Mesenchymal stem cell (in vitro differentiated cells and primary cell): ENCODE data around the gene RRH. TPM values are rescaled to one million over a fixed set of nuclear protein-coding genes. Genes with fewer than 3 reads are reported as not detected.
"Not testable (repeated sequence)": the region's sequence is repeated elsewhere in the genome, so short reads cannot be mapped to it uniquely, and the experiment has no call there.

Source experiments
- DNase-seq: peaks from one replicate; pipeline ENCODE4 v3.0.0-alpha.2; 2013
- H2AFZ ChIP-seq: one replicate; pipeline ENCODE4 v1.6.1; 2013; ENCODE audit warnings: low read depth, mild to moderate bottlenecking, control low read depth, inconsistent platforms, low read length, moderate library complexity
- H2AK5ac ChIP-seq: 2 replicates; pipeline ENCODE4 v1.6.1; 2013; ENCODE audit warnings: low read length, moderate library complexity, mild to moderate bottlenecking, inconsistent platforms; ENCODE audit not compliant: severe bottlenecking
- H2BK120ac ChIP-seq: one replicate; pipeline ENCODE4 v1.6.1; 2013; ENCODE audit warnings: low read depth, mild to moderate bottlenecking, inconsistent platforms, low read length, moderate library complexity
- H2BK12ac ChIP-seq, 2 experiments: one replicate each; pipeline ENCODE4 v1.6.1; 2013; ENCODE audit warnings: inconsistent platforms in 2 of 2, low read length in 2 of 2, mild to moderate bottlenecking in 2 of 2, moderate library complexity in 2 of 2, control low read depth in 1 of 2
- H2BK15ac ChIP-seq: one replicate; pipeline ENCODE4 v1.6.1; 2013; ENCODE audit warnings: mild to moderate bottlenecking, low read depth, inconsistent platforms; ENCODE audit not compliant: poor library complexity, severe bottlenecking
- H2BK5ac ChIP-seq: 2 replicates; pipeline ENCODE4 v1.6.1; 2013; ENCODE audit warnings: low read depth, mild to moderate bottlenecking, low read length, control low read depth, inconsistent platforms; ENCODE audit not compliant: poor library complexity, severe bottlenecking
- H3K14ac ChIP-seq, 2 experiments: one replicate each; pipeline ENCODE4 v1.6.1; 2013; ENCODE audit warnings: inconsistent platforms in 2 of 2, low read length in 2 of 2, control low read depth in 1 of 2, mild to moderate bottlenecking in 1 of 2, moderate library complexity in 1 of 2
- H3K18ac ChIP-seq, 2 experiments: one replicate each; pipeline ENCODE4 v1.6.1; 2013; ENCODE audit warnings: inconsistent platforms in 2 of 2, low read length in 2 of 2, control low read depth in 1 of 2, low read depth in 1 of 2, mild to moderate bottlenecking in 1 of 2
- H3K23ac ChIP-seq, 2 experiments: one replicate each; pipeline ENCODE4 v1.6.1; 2013; ENCODE audit warnings: inconsistent platforms in 2 of 2, low read length in 2 of 2, mild to moderate bottlenecking in 2 of 2, moderate library complexity in 2 of 2, control low read depth in 1 of 2
- H3K27ac ChIP-seq: 2 replicates; pipeline ENCODE4 v1.5.1; 2013; ENCODE audit warnings: mild to moderate bottlenecking, moderate library complexity, low read length, control low read depth, inconsistent platforms; ENCODE audit not compliant: poor library complexity, severe bottlenecking
- H3K27me3 ChIP-seq, 2 experiments: 2 replicates each; pipeline versions ENCODE4 v1.6.1 to v1.7.0; 2013; ENCODE audit warnings: low read length in 2 of 2, mild to moderate bottlenecking in 2 of 2, moderate library complexity in 2 of 2, control low read depth in 1 of 2, inconsistent platforms in 1 of 2; ENCODE audit not compliant: control insufficient read depth in 1 of 2, insufficient read depth in 1 of 2
- H3K36me3 ChIP-seq, 2 experiments: 2 replicates each; pipeline versions ENCODE4 v1.6.1 to v1.7.0; 2013; ENCODE audit warnings: low read length in 2 of 2, control low read depth in 1 of 2, inconsistent platforms in 1 of 2, low read depth in 1 of 2, mild to moderate bottlenecking in 1 of 2; ENCODE audit not compliant: insufficient read depth in 2 of 2, control insufficient read depth in 1 of 2
- H3K4ac ChIP-seq, 2 experiments: one replicate each; pipeline ENCODE4 v1.6.1; 2013; ENCODE audit warnings: inconsistent platforms in 2 of 2, low read length in 2 of 2, mild to moderate bottlenecking in 2 of 2, moderate library complexity in 2 of 2, control low read depth in 1 of 2, low read depth in 1 of 2
- H3K4me1 ChIP-seq: 2 replicates; pipeline ENCODE4 v1.6.1; 2013; ENCODE audit warnings: low read depth, low read length, control low read depth; ENCODE audit not compliant: control insufficient read depth, insufficient read depth
- H3K4me2 ChIP-seq: 2 replicates; pipeline ENCODE4 v1.6.1; 2013; ENCODE audit warnings: low read length, mild to moderate bottlenecking, inconsistent platforms; ENCODE audit not compliant: poor library complexity, severe bottlenecking
- H3K4me3 ChIP-seq, 2 experiments: 2 replicates each; pipeline versions ENCODE4 v1.5.1 to v1.7.0; 2013; ENCODE audit warnings: low read length in 2 of 2, mild to moderate bottlenecking in 2 of 2, control low read depth in 1 of 2, low read depth in 1 of 2; ENCODE audit not compliant: insufficient read depth in 1 of 2
- H3K79me1 ChIP-seq: replicated peaks from 2 replicates; pipeline ENCODE4 v1.6.1; 2013; ENCODE audit warnings: mild to moderate bottlenecking, control low read depth, low read length, inconsistent platforms; ENCODE audit not compliant: poor library complexity, severe bottlenecking
- H3K9ac ChIP-seq: 2 replicates; pipeline ENCODE4 v1.7.0; 2013; ENCODE audit warnings: mild to moderate bottlenecking, low read length, moderate library complexity
- H3K9me3 ChIP-seq: 2 replicates; pipeline ENCODE4 v1.7.0; 2013; ENCODE audit warnings: mild to moderate bottlenecking, low read length; ENCODE audit not compliant: control insufficient read depth
- H4K8ac ChIP-seq: one replicate; pipeline ENCODE4 v1.6.1; 2013; ENCODE audit warnings: inconsistent platforms, mild to moderate bottlenecking, low read length, moderate library complexity
- H4K91ac ChIP-seq: one replicate; pipeline ENCODE4 v1.6.1; 2013; ENCODE audit warnings: mild to moderate bottlenecking, low read length, inconsistent platforms
- WGBS: methylation state at CpG from one replicate; pipeline ENCODE4 v1.1.7; 2013; ENCODE audit warnings: mixed read lengths; 5-methylcytosine and 5-hydroxymethylcytosine counted together
- polyA plus RNA-seq, 2 experiments: library from polyadenylated mRNA; stranded (reverse); fragments of 200-250 nt; gene quantifications; one replicate each; pipeline ENCODE4 v1.2.3, GENCODE V29; 2013

Gene RRH, protein sequence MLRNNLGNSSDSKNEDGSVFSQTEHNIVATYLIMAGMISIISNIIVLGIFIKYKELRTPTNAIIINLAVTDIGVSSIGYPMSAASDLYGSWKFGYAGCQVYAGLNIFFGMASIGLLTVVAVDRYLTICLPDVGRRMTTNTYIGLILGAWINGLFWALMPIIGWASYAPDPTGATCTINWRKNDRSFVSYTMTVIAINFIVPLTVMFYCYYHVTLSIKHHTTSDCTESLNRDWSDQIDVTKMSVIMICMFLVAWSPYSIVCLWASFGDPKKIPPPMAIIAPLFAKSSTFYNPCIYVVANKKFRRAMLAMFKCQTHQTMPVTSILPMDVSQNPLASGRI
- polyA plus RNA-seq (2013, experiment 1 of 2), result 0.03 TPM
- polyA plus RNA-seq (2013, experiment 2 of 2), result 0.03 TPM

DNA sequence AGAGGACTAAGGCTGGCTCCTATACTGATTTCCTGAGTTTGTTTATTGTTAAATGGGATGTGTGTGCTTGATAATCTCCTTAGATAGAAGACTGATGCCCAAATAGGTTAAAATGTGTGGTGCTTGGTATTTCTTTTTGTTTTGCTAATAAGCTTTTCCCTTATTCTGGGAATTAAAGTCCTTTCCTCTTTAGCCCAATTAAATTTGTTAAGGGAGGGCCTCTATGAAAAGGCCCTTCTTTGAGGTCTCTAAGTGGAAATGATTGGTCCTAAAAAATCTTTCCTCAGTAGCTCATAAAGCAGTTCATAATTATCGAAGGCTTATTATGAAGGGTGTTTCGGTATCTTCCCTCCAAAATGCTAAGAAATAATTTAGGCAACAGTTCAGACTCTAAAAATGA lies at the start of gene RRH:
Gene RRH, plus strand, starts transcription at position 301 of the 400 bp plus-strand sequence. Its CDS starts 56 bp downstream, at position 357.
- no peak within 1 kb of the TSS for H2AFZ ChIP-seq
- H2BK12ac ChIP-seq, result no peak within 1 kb of the TSS
- no peaks in the 10 kb centered on the region for H3K4me1 ChIP-seq
- H3K27me3 ChIP-seq, result no peaks in the 10 kb centered on the region
- no peak for DNase-seq
- no peak within 1 kb of the TSS for H3K4me3 ChIP-seq
- no peak within 1 kb of the TSS for H3K4ac ChIP-seq
- H2AK5ac ChIP-seq, result no peak within 1 kb of the TSS
- H2BK120ac ChIP-seq, result no peak within 1 kb of the TSS
- H4K91ac ChIP-seq, result no peak within 1 kb of the TSS
- H3K23ac ChIP-seq, result no peak within 1 kb of the TSS
- H2BK15ac ChIP-seq, result no peak within 1 kb of the TSS
- H2BK5ac ChIP-seq, result no peak within 1 kb of the TSS
- no peak within 1 kb of the TSS for H3K4me2 ChIP-seq
- H3K79me1 ChIP-seq, result peaks cover 4% of the 10 kb centered on the region
- H3K36me3 ChIP-seq, result peaks cover 3 to 40% of the 10 kb centered on the region in 2 experiments
- H3K9ac ChIP-seq, result no peak within 1 kb of the TSS
- no peak within 1 kb of the TSS for H3K27ac ChIP-seq
- H3K18ac ChIP-seq, result no peak within 1 kb of the TSS
- no peaks in the 10 kb centered on the region for H3K9me3 ChIP-seq
- H4K8ac ChIP-seq, result no peak within 1 kb of the TSS
- WGBS, result 100% methylated on average over 2 of the region's 2 CpGs
- no peak within 1 kb of the TSS for H3K14ac ChIP-seq

DNA sequence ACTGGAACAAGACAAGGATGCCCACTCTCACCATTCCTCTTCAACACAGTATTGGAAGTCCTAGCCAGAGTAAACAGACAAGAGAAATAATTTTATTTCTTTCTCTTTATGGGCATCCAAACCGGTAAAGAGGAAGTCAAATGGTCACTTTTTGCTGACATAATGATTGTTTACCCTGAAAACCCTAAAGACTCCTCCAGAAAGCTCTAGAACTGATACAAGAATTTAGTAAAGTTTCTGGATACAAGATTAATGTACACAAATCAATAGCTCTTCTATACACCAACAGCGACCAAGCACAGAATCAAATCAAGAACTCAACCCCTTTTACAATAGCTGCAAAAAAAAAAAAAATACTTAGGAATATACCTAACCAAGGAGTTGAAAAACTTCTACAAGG lies 45.7 kb upstream of the RRH start:
- not testable (repeated sequence) for H3K4me1 ChIP-seq, H3K18ac ChIP-seq, H2AFZ ChIP-seq, H3K9ac ChIP-seq, H3K27me3 ChIP-seq, H3K14ac ChIP-seq, H3K4me2 ChIP-seq, H2BK120ac ChIP-seq, H2BK12ac ChIP-seq, H2AK5ac ChIP-seq, H3K9me3 ChIP-seq, H2BK5ac ChIP-seq, H3K23ac ChIP-seq, H3K27ac ChIP-seq, H3K36me3 ChIP-seq, H4K8ac ChIP-seq, H3K79me1 ChIP-seq, H4K91ac ChIP-seq, H3K4ac ChIP-seq, H3K4me3 ChIP-seq, DNase-seq, H2BK15ac ChIP-seq
- WGBS, result no CpG with 5 or more reads among the region's 2 CpGs

DNA sequence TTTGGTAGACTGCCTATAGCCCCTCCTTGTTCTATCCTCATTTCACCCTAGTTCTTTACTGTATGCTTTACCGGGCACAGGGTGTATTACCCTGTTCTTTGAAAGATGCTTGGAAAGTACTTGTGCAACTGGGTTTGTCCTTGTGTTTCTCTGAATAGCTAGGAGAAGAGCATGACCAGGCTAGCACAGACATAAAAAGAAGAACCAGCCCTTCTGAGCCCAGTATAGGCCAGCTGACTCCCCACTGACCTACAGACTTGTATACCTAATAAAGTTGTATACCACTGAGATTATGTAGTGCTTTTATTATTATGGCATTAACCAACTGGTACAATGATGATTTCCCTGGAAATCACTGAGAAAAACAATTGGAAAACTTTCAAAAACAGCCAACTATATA lies 40.9 kb upstream of the RRH start:
- Histone ChIP-seq H2BK5ac (no peak overlapping the region), H3K27ac (no peak overlapping the region), H3K79me1 (no peaks in the 10 kb centered on the region), H3K4ac (no peak overlapping the region), H2AK5ac (no peak overlapping the region), H4K8ac (no peak overlapping the region), H3K4me3 (no peak overlapping the region), H3K9ac (no peak overlapping the region), H3K4me1 (no peaks in the 10 kb centered on the region), H3K23ac (no peak overlapping the region), H4K91ac (no peak overlapping the region), H3K14ac (no peak overlapping the region), H2BK120ac (no peak overlapping the region), H3K4me2 (no peak overlapping the region), H2AFZ (no peak overlapping the region), H3K27me3 (no peaks in the 10 kb centered on the region), H3K18ac (no peak overlapping the region), H2BK12ac (no peak overlapping the region), H3K36me3 (no peaks in the 10 kb centered on the region), H3K9me3 (no peaks in the 10 kb centered on the region), H2BK15ac (no peak overlapping the region)
- no CpG with 5 or more reads among the region's 1 CpG for WGBS
- DNase-seq, result no peak

DNA sequence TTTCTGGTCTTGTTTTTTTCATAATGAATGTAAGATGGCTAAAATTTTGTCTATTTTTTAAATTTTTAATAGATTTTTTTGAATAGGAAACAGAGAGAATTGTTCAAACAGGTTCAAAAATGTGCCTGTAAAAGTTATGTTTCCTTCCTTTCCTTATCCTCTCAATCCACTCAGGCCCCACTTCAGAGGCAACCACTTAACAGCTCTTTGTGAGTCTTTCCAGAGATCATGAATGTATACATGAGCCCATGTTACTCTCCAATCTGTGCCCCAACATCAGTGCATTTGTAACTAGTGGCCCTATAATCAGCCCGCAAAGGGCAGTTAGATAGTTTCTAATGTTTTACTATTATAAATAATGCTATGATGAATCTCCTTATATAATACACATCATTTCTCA lies 40.0 kb upstream of the RRH start:
- no peak overlapping the region for H2BK5ac ChIP-seq
- no peak overlapping the region for H4K91ac ChIP-seq
- no peak overlapping the region for H2AFZ ChIP-seq
- H3K9me3 ChIP-seq, result no peaks in the 10 kb centered on the region
- H4K8ac ChIP-seq, result no peak overlapping the region
- H3K4me3 ChIP-seq, result no peak overlapping the region
- no peaks in the 10 kb centered on the region for H3K4me1 ChIP-seq
- H2BK15ac ChIP-seq, result no peak overlapping the region
- no peak overlapping the region for H2BK12ac ChIP-seq
- H3K23ac ChIP-seq, result no peak overlapping the region
- H3K4ac ChIP-seq, result no peak overlapping the region
- no peak overlapping the region for H3K18ac ChIP-seq
- no peaks in the 10 kb centered on the region for H3K79me1 ChIP-seq
- DNase-seq, result no peak
- H3K4me2 ChIP-seq, result no peak overlapping the region
- no CpG with 5 or more reads among the region's 1 CpG for WGBS
- H2AK5ac ChIP-seq, result no peak overlapping the region
- H3K14ac ChIP-seq, result no peak overlapping the region
- H3K27me3 ChIP-seq, result no peaks in the 10 kb centered on the region
- no peak overlapping the region for H2BK120ac ChIP-seq
- no peak overlapping the region for H3K27ac ChIP-seq
- no peak overlapping the region for H3K9ac ChIP-seq
- H3K36me3 ChIP-seq, result no peaks in the 10 kb centered on the region
